DMS53 treated with DMSO at 0.1 percent for 48 hours (cell line): ENCODE results near the gene JRKL.
"Not testable (repeated sequence)": the region's sequence is repeated elsewhere in the genome, so short reads cannot be mapped to it uniquely, and the experiment has no call there.

Experiments used
- DNase-seq: peaks from one replicate; lab custom pipeline; 2025; ENCODE audit not compliant: unreplicated experiment; lab: John Stamatoyannopoulos, UW

The JRKL gene

DNA sequence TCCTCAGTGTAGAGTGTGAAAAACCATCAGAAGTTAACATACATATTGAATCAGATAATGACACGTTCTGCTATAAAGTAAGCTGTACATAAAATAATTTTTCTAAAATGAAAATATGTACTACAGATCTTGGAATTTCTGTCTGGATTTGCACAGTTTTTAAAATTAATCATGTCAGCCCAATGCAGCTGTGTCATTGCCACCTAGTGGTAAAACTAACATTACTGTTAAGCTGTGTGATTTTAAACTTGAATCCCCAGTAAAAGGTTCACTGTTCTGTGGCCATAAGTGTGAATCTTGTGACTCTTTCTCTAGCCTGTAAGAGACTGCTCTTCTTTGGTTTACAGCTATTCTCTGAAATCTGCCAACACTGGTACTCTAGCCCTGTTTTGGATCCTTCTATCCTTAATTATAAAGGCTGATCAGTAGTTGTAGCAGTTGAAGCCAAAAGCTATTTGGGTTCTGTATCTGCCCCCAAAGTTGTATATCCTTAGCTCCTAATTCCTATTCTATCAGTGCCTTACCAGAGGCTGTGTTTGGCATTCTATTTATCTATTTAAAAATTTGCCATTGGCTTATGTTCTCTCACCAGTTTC is 4.0 kb downstream of the JRKL start:
- DNase-seq: peak; percentile 63

DNA sequence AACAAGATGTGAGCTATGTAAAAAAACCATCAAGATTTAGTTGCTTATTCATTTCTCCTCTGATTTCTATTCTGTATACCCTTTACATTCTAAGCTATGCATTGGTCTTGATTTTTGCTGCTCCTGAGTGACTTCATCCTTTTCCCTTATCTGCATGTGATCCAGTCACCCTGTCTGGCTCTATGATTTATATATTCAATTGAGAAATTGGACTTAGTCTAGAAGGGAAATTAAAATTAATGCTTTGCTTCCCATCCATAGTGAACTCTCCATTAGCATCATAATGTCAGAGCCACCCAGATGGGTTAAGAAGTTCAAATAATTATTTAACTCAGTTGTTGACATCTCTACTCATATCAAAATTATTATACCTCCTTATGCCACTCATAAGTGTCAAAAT is 5.0 kb downstream of the JRKL start:
- no peak for DNase-seq

DNA sequence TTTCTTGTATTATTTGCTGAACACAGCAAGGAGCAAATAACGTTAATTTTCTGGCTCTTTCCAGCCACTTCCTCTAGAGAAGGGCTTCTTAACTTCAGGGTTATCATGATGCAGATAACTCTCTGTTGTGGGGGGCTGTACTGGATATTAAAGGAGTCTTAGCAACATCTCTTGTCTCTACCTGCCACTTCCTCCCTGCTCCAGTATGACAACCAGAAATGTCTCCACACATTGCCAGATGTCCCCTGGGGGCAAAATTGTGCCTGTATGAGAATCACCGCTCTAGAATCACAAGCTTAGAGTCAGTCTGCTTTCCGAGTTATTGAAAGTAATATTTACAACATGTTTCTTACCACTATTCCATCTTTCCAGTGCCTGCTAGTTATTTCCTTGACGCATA is 6.8 kb downstream of the JRKL start:
- DNase-seq: no peak

DNA sequence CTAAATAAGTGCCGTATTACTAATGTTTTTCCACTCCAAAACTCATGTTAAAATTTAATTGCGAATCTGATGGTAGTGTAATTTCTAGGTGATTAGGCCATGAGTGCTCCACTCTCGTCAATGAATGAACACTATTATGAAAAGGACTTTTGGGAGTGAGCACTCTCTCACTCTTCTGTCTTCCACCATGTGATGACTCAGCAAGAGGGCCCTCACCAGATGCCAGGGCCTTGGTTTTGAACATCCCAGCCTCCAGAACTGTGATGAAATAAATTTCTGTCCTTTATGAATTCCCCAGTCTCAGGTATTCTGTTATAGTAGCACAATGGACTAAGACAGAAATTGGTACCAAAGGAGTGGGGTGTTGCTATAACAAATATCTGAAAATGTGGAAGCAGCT is 8.1 kb downstream of the JRKL start:
- DNase-seq: no peak

DNA sequence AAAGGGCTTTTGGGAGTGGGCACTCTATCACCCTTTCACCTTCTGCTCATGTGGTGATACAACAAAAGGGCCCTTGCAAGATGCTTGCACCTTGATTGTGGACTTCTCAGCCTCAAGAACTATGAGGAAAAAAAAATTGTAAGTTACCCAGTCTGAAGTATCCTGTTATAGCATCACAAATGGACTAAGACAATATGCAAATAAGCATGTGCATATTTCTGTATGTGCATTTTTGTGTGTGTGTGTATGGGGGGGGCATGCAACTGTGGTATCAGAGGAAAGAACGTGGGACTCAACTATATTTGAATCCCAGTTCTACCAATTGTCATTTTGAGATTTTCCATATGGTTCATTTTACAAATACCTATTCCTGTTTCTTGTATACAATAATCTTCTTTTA is 10.9 kb downstream of the JRKL start:
- no peak for DNase-seq

DNA sequence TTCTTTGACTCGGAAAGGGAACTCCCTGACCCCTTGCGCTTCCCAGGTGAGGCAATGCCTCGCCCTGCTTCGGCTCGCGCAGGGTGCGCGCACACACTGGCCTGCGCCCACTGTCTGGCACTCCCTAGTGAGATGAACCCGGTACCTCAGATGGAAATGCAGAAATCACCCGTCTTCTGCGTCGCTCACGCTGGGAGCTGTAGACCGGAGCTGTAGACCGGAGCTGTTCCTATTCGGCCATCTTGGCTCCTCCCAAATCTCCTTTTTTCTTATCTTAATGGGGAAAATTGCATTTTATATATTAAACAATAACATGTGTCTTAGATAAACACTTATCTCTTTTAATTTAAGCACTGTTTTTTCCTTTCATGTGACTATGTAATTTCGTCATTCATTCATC is 21.6 kb downstream of the JRKL start:
- peak; percentile 5 for DNase-seq

DNA sequence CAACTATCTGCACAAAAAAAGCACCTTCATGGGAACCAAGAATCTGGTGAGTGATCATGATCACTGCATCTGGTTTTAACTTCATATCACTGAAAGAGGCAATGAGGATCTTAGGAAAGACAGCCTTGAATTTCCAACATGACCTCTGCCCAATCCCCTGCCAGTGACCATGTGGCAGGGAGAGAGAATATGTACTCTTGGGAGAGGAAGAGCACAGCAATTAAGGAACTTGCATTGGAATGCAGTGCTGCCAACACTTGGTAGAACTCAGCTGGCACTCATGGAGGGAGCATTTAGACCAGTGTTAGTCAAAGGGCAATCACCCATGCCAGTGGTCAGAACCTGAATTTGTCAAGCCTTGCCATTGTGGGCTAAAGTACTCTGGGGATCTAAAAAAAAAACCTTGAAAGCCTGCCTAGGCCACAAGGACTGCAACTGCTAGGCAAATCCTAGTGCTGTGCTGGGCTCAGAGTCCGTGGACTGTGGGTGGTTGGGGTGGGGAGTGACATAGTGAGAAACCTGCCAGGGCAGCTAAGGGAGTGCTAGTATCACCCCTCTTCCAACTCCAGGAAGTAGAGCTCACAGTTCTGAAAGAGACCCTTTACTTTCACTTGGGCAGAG is 23.1 kb downstream of the JRKL start:
- DNase-seq: no peak

DNA sequence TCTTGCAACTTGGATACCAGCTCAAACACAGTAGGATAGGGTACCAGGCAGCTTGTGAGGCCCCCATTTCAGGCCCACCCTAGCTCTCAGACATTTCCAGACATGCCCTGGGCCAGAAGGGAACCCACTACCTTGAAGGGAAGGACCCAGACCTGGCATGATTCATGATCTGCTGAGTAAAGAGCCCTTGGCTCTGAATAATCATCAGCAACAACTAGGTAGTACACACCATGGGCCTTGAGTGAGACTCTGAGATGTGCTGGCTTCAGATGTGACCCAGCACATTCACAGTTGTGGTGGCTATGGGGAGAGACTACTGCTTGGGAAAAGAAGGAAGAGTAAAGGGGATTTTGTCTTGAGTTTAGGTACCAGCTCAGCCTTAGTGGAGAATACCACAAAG is 23.6 kb downstream of the JRKL start:
- DNase-seq: no peak

DNA sequence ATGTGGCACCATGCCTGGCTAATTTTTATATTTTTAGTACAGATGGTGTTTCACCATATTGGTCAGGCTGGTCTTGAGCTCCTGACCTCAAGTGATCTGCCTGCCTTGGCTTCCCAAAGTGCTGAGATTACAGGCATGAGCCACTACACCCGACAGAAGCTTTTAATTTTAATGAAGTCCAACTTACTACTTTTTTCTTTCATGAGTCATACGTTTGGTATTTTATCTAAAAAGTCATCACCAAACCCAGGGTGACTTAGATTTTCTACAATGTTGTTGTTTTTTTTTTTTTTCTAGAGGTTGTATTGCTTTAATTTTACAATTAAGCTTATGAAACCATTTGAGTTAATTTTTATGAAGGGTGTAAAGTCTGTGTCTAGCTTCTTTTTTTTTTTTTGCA is 34.9 kb downstream of the JRKL start:
- DNase-seq: no peak

DNA sequence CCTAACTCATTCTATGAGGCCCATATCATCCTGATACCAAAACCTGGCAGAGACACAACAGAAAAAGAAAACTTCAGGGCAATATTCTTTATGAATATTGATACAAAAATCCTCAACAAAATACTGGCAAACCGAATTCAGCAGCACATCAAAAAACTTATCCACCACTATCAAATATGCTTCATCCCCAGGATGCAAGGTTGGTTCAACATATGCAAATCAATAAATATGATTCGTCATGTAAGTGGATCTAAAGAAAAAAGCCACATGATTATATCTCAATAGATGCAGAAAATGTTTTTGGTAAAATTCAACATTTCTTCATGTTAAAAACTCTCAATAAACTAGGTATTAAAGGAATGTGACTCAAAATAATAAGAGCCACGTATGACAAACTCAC is 40.9 kb downstream of the JRKL start:
- no peak for DNase-seq

DNA sequence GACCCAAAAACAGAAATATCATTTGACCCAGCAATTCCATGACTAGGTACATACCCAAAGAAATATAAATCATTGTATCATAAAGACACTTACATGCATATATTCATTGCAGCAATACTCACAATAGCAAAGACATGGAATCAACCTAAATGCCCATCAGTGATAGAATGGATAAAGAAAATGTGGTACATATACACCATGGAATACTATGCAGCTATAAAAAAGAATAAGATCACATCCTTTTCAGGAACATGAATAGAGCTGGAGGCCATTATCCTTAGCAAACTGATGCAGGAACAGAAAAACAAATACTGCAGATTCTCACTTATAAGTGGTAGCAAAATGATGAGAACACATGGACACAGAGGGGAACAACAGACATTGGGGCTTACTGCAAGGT is 42.8 kb downstream of the JRKL start:
- not testable (repeated sequence) for DNase-seq
